HG03558 (cell line): ENCODE data around the gene RNF13.
"Not testable (repeated sequence)": the region's sequence is repeated elsewhere in the genome, so short reads cannot be mapped to it uniquely, and the experiment has no call there.

Experiments
- ATAC-seq: cut with Tn5 transposase; IDR thresholded peaks from one replicate; pipeline ENCODE4 v1.9.1; 2021; ENCODE audit warnings: moderate number of reproducible peaks; ENCODE audit not compliant: unreplicated experiment; ENCODE audit errors: extremely low read depth

The RNF13 gene

DNA sequence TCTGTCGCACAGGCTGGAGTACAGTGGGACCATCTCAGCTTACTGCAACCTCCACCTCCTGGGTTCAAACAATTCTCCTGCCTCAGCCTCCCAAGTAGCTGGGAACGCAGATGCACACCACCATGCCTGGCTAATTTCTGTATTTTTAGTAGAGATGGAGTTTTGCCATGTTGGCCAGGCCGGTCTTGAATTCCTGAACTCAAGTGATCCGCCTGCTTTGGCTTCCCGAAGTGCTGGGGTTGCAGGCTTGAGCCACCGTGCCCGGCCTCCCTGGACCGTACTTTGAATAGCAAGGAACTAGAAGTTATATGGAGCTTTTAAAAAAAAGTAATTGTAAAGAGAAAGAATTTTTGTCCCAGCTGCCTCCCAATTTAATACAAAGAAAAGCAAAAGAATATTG, 12.3 kb upstream of the RNF13 start:
- ATAC-seq, result no peak

DNA sequence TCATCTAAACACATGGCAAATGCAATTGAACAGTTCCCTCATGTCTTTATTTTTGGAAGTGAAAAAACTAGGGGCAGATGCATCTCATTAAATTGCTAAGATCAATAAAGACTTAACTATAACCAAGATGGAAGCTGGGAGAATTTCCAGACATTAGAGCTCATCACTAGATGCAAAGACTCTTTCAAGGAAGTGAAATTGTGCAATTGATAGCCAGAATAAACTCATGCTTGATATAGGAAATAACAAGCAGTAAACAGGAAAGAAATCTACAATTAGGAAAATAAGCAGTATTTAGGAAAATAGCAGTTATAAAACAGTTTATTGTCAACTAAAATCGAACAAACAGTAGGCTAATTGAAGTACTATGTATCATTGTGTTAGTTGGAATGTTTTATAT, 11.8 kb upstream of the RNF13 start:
- no peak for ATAC-seq

DNA sequence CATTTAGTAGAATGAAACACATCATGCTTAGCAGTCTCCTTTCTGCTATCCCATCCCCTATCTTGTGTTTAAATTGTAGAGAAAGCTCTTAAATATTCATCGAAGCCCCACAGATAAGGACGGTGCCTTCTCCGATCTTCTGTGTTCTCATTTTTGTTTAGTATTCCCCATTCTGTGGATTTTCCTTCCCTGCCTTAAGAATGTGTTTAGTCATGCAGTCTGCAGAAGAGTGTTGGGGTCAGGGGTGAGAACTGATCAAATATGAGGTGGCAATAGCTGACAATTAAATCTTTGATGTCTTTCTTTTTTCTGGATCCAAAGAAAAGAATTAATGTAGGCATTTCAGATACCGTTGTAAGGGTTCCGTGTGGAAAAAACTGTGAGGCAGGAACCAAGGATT, 11.4 kb upstream of the RNF13 start:
- ATAC-seq, result no peak

DNA sequence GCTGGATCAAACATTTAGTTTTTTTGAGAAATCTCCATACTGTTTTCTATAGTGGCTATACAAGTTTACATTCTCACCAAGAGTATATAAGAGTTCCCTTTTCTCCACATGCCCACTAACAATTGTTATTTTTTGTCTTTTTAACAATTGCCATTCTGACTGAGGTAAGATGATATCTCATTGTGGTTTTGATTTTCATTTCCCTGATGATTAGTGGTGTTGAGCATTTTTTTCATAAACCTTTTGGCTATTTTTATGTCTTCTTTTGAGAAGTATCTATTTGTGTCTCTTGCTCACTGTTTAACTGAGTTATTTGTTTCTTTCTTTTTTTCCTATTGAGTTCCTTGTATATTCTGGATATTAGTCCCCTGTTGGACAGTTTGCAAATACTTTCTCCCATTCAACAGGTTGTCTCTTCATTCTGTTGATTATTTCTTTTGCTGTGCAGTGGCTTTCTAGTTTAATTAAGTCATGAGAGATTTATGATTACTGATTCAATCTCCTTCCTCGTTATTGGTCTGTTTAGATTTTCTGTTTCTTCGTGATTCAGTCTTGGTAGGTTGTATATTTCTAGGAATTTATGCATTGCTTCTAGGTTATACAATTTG, 6.7 kb upstream of the RNF13 start:
- ATAC-seq, result no peak

DNA sequence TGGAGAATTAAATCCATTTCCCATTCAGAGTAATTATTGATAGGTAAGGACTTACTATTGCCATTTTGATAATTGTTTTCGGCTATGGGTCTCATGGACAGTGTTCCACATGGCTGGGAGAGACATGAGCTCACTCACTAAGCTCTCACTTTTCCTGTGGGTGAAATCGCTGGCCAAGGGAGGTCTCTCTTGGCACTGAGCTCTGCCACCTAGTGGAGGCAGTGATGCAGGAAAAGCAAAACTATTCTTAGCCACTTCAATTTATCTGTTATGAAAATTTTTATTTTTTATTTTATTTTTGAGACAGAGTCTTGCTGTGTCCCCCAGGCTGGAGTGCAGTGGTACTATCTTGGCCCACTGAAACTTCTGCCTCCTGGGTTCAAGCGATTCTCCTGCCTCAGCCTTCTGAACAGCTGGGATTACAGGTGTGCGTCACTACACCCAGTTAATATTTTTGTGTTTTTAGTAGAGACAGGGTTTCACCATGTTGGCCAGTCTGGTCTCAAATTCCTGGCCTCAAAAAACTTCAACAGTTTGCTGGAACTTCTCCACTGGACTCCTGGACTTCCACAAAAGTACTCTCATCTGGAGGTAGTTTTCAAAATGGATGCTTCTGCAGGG, 4.7 kb upstream of the RNF13 start:
- ATAC-seq, result no peak

DNA sequence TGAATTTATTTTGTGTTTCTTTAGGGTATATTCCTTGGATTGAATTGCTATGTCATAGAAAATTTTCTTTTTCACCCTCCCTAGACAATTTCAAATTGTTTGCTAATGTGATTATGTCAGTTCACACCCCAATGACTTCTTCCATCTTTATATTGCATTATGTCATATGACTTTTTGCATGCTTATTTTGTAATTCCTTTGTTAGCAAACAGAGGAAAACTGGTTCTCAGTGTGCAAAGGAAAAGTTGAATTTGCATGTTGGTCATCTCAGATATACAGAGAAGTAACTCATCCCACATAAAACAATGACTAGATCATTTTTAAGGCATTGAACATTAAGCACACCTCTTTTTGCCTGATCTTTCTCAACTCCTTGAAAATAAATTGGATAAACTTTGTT, 3.3 kb upstream of the RNF13 start:
- no peak for ATAC-seq

DNA sequence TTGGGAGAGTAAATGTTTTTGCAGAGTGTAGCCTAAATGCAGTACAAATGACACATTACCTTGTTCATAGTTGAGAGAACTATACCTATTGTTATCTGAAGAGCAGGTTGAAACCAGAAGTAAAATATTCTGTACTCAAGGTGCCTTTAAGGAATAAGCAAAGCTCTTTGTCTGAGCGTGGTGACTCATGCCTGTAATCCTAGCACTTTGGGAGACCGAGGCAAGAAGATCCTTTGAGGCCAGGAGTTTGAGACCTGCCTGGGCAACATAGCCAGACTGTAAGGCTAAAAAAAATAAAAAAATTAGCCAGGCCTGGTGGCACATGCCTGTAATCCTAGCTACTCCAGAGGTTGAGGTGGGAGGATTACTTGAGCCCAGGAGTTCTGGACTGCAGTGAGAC, 2.2 kb upstream of the RNF13 start:
- ATAC-seq, result no peak

DNA sequence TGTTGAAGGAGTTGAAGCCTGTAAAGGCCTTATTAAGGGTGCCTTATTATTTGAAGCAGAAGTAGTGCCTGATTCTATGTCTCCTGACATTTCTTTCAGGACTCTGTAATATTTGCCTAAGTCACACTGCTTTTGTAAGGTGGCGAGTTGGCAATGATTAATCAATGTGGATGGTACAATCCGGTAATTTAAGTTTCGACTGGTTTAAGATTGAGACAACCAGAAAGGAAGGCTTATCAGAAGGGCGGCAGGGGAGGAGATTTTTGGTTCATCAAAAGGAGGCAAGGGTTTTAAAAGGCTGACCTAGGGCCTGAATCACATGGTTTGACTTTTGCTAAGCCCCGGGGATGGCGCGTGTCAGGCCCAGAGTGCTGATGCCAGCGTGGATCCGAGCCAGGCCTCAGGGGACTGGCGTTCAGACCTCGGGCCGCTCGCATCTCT, 830 bp upstream of the RNF13 start:
- no peak for ATAC-seq

DNA sequence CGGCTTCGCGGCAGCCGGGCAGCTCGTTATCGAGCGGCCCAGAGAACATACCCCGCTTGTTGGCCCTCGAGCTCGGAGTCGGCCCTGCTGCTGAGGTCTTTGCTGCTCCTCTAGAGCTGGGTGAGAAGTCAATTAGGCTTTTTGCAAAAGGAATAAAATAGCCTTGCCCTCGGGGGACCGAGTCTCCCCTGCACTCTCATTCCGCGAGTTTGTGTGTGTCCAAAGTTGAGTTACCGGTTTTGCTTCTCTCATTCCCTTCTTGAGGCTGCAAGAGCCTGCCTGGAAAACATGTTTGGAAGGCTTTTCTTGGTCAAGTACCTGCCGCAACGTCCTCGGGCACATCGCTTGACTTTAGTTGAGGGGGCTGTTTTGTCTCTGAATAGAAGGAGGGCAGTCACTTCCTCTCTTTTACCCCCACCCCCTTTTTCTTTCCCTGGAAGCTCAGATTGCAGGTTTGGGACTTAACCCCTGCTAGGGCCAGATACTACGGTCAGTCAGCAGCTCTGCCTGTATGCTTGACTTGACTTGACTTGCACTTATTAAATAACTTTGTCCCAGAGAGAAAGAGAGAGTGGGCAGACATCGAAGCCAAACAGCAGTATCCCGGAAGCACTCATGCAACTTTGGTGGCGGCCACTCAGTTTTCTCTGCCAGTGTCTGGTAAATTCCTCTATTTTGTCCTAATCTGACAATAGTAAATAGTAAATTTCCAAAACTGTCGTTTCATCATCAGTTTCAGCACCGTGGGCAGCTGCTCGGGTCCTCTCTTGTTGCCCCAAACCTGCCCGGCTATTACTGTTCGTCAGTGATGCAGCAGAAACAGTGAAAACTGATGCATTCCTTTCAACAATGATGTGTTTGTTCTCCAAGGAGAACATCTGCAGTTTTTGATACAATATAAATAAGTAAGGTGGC, 609 bp downstream of the RNF13 start:
- ATAC-seq, result peak; percentile 0

DNA sequence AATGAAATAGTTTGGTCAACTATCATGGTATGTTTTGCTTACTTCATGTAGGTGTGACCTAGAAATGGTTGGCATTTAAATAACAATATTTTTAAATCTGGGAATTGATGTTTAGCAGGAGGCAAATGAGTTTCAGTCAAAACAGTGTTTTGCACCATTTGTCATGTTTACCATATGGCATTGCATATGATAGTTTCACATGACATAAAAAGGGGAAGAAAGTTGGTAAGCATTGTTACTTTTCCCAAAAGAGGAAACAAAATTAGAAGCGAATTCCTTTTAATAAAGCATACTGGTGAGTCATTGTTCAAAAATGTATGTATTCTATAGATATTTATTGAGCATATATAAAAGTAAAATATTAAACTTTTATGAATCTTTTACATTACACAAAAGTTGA, 2.3 kb downstream of the RNF13 start:
- ATAC-seq, result no peak

DNA sequence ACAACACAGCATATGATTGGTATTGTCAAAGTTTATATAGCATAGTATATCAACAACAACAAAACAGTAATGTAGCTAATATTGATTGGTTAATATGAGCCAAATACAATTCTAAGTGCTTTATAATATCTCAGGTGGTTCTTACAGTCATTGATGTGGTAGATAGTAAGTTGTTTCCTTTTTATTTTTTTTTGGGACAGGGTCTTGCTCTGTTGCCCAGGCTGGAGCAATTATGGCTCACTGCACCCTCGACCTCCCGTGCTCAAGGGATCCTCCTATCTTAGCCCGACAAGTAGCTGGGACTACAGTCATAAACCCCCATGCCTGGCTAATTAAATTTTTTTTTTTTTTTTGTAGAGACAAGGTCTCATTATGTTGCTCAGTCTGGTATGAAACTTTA, 2.7 kb downstream of the RNF13 start:
- no peak for ATAC-seq

DNA sequence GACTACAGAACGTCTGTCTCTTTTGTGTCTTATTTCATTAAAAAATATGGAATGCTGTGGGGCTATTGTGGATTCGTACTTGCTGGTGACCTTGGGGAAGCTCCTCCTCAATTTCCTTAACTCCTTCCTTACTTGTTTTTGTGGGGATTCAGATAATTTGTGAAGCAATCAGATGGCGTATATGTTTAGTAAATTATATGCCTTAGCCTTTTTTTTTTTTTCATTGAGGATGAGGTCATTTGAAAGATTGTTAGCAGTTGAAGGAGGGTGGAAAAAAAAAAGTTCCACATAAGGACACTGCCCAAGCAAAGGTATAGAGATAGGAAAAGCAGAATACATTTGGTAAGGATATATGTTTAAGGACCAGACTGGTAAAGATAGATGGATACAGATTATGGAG, 3.3 kb downstream of the RNF13 start:
- no peak for ATAC-seq

DNA sequence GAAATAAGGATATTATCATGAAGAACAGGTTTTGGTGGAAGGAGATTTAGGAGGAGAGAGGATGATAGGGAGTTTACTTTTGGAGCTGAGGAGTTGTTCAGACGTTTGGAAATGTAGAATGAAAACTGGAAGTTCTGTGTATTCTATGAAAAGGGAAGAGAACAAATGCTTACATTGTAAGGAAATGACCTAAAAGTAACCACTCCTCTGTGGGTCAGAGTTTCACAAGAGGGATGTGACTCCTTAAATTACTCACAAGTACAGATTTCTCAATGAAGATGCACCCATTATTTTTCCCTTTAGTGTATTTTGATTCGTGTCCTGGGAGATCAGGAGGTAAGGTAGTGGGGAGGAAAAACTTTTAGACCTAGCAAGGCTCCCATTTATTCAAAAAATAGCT, 4.0 kb downstream of the RNF13 start:
- no peak for ATAC-seq

DNA sequence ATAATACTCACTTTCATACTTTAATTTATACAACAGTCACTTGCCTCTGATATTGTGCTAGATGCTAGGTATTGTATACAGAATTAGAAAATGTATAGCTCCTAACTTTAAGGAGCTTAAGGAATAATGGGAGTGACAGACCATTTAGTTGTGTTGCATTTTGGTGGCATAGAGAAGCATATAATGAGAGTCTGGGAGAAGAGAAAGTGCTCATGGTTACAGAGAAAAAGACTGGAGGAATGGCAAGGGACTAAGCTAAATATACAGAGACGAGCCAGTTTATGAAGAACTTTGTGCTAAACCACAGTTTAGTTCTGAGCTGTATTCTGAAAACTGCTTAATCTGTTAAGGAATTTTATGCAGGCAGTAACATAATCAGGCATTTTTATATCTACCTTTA, 6.4 kb downstream of the RNF13 start:
- ATAC-seq, result no peak

DNA sequence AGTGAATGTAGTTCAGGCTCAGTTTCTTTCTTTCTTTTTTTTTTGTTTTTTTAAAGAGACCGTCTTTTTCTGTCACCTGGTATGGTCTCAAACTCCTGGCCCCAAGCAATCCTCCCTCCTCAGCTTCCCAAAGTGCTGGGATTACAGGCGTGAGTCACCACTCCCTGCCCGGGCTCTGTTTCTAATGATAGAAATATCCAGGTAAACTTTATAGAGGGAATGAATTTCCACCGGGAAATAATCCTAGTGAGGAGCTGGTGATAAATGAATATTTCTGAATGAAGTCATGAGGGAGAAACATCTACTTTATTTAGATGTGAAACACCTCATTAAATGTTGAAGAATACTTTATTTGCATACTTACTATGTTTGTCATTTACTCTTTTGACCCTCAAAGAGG, 7.2 kb downstream of the RNF13 start:
- no peak for ATAC-seq

DNA sequence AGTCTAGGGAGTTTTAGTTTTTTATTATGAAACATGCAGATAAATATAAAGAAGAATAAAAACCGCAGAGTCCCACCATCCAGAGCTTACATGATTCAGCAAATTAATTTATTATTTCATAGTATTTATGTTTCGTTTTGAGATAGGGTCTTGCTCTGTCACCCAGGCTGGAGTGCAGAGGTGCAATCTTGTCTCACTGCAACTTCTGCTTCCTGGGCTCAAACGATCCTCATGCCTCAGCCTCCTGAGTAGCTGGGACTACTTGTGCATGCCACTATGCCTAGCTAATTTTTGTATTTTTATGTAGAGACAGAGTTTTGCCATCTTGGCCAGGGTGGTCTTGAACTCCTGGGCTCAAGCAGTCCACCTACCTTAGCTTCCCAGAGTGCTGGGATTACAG, 13.6 kb downstream of the RNF13 start:
- no peak for ATAC-seq

DNA sequence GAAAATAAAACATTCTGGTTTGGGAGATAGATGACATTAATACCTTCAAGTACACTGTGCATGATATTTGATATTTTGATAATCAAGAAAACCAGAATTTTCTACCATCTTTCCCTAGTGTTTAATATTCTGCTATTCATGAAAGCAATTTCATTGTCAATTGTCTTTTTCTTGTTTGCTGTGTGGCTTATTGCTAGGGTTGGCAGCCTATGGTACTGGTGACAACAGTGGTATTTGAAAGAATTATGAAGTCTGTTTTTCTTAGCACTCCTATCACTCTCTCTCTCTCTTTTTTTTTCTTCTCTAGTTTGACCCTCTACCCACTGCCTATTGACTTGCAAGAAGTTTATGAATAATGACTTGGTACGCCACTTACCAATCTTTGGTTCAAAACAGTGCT, 15.4 kb downstream of the RNF13 start:
- no peak for ATAC-seq

DNA sequence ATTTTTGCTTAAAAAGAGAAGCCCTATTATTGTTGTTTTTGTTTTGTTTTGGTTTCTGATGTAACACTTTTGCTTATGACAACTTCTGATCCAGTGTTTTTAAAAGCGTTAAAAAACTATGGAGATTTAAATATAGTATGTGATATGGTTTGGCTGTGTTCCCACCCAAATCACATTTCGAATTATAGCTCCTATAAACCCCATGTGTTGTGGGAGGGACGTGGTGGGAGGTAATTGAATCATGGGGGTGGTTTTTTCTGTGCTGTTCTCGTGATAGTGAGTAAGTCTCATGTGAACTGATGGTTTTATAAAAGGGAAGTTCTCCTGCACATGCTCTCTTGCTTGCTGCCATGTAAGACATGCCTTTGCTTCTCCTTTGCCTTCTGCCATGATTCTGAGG, 16.6 kb downstream of the RNF13 start:
- ATAC-seq, result not testable (repeated sequence)

DNA sequence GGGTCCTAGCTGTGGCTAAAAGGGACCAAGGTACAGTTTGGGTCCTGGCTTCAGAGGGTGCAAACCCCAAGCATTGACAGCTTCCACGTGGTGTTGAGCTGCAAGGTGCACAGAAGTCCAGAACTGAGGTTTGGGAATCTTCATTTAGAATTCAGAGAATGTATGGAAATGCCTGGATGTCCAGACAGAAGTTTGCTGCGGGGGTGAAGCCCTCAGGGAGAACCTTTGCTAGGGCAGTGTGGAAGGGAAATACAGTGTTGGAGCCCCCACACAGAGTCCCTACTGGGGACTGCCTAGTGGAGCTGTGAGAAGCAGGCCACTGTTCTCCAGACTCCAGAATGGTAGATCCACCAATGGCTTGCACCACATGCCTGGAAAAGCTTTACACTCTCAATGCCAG, 17.9 kb downstream of the RNF13 start:
- no peak for ATAC-seq

DNA sequence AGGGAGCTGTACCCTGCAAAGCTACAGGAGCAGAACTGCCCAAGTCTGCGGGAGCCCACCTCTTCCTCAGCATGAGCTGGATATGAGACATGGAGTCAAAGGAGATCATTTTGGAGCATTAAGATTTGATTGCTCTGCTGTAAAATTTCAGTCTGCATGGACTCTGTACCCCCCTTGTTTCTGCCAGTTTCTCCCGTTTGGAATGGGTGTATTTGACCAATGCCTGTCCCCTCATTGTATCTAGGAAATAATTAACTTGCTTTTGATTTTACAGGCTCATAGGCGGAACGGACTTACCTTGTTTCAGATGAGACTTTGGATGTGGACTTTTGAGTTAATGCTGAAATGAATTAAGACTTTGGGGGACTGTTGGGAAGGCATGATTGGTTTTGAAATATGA, 18.3 kb downstream of the RNF13 start:
- no peak for ATAC-seq

DNA sequence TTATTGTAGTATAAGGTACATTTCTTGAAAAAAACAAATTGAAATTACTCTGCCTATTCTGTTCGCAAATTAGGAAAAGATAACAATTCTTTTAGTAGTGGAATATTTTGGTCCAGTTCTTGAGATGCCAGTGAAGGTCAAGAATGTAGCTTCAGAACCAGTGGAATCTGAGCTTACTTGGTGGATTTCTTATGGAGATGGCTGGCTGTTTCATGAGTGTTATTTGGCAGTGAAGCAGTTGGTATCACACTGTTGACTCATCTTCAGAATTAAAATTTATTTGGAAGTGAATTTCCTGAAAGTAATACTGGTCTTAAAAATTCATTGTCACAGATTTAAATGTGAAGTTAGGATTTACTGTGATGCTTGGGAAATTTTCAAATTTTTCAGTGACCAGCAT, 19.1 kb downstream of the RNF13 start:
- ATAC-seq, result no peak

DNA sequence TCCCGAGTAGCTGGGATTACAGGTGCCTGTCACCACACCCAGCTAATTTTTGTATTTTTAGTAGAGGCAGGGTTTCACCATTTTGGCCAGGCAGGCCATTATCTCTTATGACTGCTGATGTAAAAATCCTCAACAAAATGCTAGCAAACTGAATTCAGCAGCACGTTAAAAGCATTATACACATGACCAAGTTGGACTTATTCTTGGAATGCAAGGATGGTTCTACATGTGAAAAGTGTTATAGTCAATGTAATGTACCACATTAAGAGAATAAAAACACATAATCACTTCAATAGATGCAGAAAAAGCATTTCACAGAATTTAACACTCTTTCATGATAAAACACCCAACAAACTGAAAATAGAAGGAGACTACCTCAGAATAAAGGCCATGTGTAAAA, 20.2 kb downstream of the RNF13 start:
- no peak for ATAC-seq
